Kidney (tissue), 14 donors: ENCODE results near the gene NR4A1. TPM values are rescaled to one million over a fixed set of nuclear protein-coding genes. Genes with fewer than 3 reads are reported as not detected.
A peak's percentile ranks its signal among the peaks of the same experiment; 100 is the strongest.

ENCODE experiments used
- DNase-seq, 5 donors: peaks; one replicate each; pipeline ENCODE4 v3.0.0-alpha.2; 2013 to 2020
- FAIRE-seq: peaks from 2 replicates; lab custom pipeline; 2012; peaks lifted over from hg19 to GRCh38; lab: Jason Lieb, UNC
- H3K27ac ChIP-seq, 2 donors: one replicate each; pipeline ENCODE4 v1.7.0; 2013; ENCODE audit warnings: low read depth in 2 of 2, low read length in 2 of 2, inconsistent platforms in 1 of 2
- H3K27me3 ChIP-seq: one replicate; pipeline ENCODE4 v1.7.1; 2013; ENCODE audit warnings: low read length, inconsistent platforms; ENCODE audit not compliant: control insufficient read depth, insufficient read depth
- H3K36me3 ChIP-seq, 3 donors: one replicate each; pipeline versions ENCODE4 v1.7.0 to v1.7.1; 2013; ENCODE audit warnings: low read length in 3 of 3, control low read depth in 1 of 3, inconsistent platforms in 1 of 3; ENCODE audit not compliant: insufficient read depth in 3 of 3, control insufficient read depth in 2 of 3
- H3K4me1 ChIP-seq, 3 donors: one replicate each; pipeline versions ENCODE4 v1.7.0 to v1.7.1; 2013; ENCODE audit warnings: low read length in 3 of 3, inconsistent platforms in 1 of 3, low read depth in 1 of 3; ENCODE audit not compliant: control insufficient read depth in 2 of 3, insufficient read depth in 2 of 3
- H3K4me3 ChIP-seq, 3 donors: one replicate each; pipeline versions ENCODE4 v1.7.0 to v1.8.1; 2013; ENCODE audit warnings: low read length in 3 of 3, control low read depth in 1 of 3, inconsistent platforms in 1 of 3
- H3K9ac ChIP-seq, 3 donors: one replicate each; pipeline versions ENCODE4 v1.7.0 to v1.7.1; 2013; ENCODE audit warnings: low read length in 3 of 3, control low read depth in 1 of 3, inconsistent platforms in 1 of 3
- H3K9me3 ChIP-seq, 3 donors: one replicate each; pipeline versions ENCODE4 v1.7.0 to v1.7.1; 2013; ENCODE audit warnings: low read length in 3 of 3, control low read depth in 1 of 3, inconsistent platforms in 1 of 3; ENCODE audit not compliant: control insufficient read depth in 2 of 3, insufficient read depth in 1 of 3
- intact Hi-C: fragments of 100-400 bp; cut with DNase I; formaldehyde crosslinking; loops from one replicate; pipeline ENCODE4 v1.11.1; 2022
- polyA plus RNA-seq: library from polyadenylated mRNA; stranded (reverse); fragments of 350-450 nt; fragmentation: Illumina TruSeq; extraction: RNeasy Lipid Tissue Mini Kit (QIAGEN cat#74804); gene quantifications from one replicate; pipeline ENCODE4 v1.2.3, GENCODE V29; 2014; ENCODE audit warnings: low read depth, low replicate concordance; ENCODE audit not compliant: insufficient read depth
- total RNA-seq: library from RNA; stranded (reverse); fragmentation: NEBNext Ultra II Directional; extraction: Animal tissue kit (Norgen Biotek cat#: 25700); gene quantifications from one replicate; pipeline ENCODE4 v1.2.1, GENCODE V29; 2021
- TF ChIP-seq, protein P1 (sequence below): IDR thresholded peaks from 3 replicates; pipeline ENCODE4 v1.5.1; 2012; ENCODE audit warnings: mild to moderate bottlenecking, moderate library complexity, borderline replicate concordance; ENCODE audit not compliant: insufficient read depth; ENCODE audit errors: extremely low read depth
- donor health status: control.
- donor health status: control.
- donor health status: control.
- donor health status: control.
- donor health status: control.
- donor health status: DM: yes; HTN: yes; CAD: no.
- donor health status: Normal renal cell carcinoma (clear cell type).

Gene NR4A1
- total and polyA plus RNA-seq, 2 donors from 2014 or later: 37.2 to 54.1 TPM

- no peak for DNase-seq
- Histone ChIP-seq H3K4me1 (peaks cover 3 to 12% (median 6%) of the 10 kb centered on the region in 3 donors), H3K9ac (no peak overlapping the region), H3K4me3 (no peak overlapping the region), H3K9me3 (no peaks in the 10 kb centered on the region), H3K27ac (no peak overlapping the region), H3K36me3 (peaks cover 0 to 4% (median 4%) of the 10 kb centered on the region in 3 donors), H3K27me3 (no peaks in the 10 kb centered on the region)
- intact Hi-C loops: no loop called here
- TF ChIP-seq, protein P1, sequence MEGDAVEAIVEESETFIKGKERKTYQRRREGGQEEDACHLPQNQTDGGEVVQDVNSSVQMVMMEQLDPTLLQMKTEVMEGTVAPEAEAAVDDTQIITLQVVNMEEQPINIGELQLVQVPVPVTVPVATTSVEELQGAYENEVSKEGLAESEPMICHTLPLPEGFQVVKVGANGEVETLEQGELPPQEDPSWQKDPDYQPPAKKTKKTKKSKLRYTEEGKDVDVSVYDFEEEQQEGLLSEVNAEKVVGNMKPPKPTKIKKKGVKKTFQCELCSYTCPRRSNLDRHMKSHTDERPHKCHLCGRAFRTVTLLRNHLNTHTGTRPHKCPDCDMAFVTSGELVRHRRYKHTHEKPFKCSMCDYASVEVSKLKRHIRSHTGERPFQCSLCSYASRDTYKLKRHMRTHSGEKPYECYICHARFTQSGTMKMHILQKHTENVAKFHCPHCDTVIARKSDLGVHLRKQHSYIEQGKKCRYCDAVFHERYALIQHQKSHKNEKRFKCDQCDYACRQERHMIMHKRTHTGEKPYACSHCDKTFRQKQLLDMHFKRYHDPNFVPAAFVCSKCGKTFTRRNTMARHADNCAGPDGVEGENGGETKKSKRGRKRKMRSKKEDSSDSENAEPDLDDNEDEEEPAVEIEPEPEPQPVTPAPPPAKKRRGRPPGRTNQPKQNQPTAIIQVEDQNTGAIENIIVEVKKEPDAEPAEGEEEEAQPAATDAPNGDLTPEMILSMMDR: no peak
- FAIRE-seq: no peak
These were observed 39.5 kb upstream of the NR4A1 start for GRCh38 chr12:52011602-52012214.

- Histone ChIP-seq H3K4me1 (peaks cover 3 to 12% (median 6%) of the 10 kb centered on the region in 3 donors), H3K27me3 (no peaks in the 10 kb centered on the region), H3K27ac (no peak overlapping the region), H3K9me3 (no peaks in the 10 kb centered on the region), H3K9ac (no peak overlapping the region), H3K4me3 (no peak overlapping the region), H3K36me3 (peaks cover 0 to 4% (median 4%) of the 10 kb centered on the region in 3 donors)
- no peak for FAIRE-seq
- intact Hi-C loops: no loop called here
- DNase-seq: peak in 1 of 5 donors; percentile 43
- TF ChIP-seq, protein P1: no peak
These were observed 37.5 kb upstream of the NR4A1 start for GRCh38 chr12:52013626-52014310.

- Histone ChIP-seq H3K36me3 (peaks cover 0 to 4% (median 4%) of the 10 kb centered on the region in 3 donors), H3K4me3 (no peak overlapping the region), H3K4me1 (peaks cover 3 to 9% (median 6%) of the 10 kb centered on the region in 3 donors), H3K9ac (no peak overlapping the region), H3K9me3 (no peaks in the 10 kb centered on the region), H3K27me3 (no peaks in the 10 kb centered on the region), H3K27ac (no peak overlapping the region)
- intact Hi-C loops: no loop called here
- TF ChIP-seq, protein P1: no peak
- FAIRE-seq: no peak
- peak in 4 of 5 donors; percentile 72 to 82 (median 77) for DNase-seq
These were observed 36.4 kb upstream of the NR4A1 start for GRCh38 chr12:52014567-52015530.
